Forelimb muscle (tissue), 1 donor: ENCODE data around the gene ZNF689. TPM values are rescaled to one million over a fixed set of nuclear protein-coding genes. Genes with fewer than 3 reads are reported as not detected.

Source experiments
- DNase-seq: peaks from one replicate; pipeline ENCODE4 v3.0.0-alpha.2; 2013; ENCODE audit warnings: low read depth
- polyA plus RNA-seq: library from polyadenylated mRNA; unstranded; fragments of 120-200 nt; gene quantifications from one replicate; pipeline ENCODE4 v1.2.1, GENCODE V29; 2013; ENCODE audit not compliant: insufficient read length

Gene ZNF689
- polyA plus RNA-seq, 1 donor = 6.6 TPM

DNA sequence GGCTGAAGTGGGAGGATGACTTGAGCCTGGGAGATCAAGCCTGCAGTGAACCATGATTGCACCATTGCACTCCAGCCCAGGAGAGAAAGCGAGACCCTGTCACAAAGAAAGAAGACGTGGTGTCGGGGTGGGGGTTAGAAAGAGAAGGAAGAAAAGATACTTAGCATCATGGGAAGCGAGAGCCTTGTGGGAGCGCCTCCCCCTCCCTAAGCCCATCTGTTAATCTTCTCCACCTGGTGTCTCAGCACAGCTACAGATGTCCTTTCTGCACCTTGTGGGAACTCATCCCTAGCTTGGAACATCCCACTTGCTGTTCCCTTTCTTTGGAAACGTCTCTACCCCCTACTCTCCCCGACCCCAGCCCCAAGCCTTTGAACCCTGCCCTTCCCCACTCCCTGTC, 44.7 kb downstream of the ZNF689 start:
- DNase-seq = no peak

DNA sequence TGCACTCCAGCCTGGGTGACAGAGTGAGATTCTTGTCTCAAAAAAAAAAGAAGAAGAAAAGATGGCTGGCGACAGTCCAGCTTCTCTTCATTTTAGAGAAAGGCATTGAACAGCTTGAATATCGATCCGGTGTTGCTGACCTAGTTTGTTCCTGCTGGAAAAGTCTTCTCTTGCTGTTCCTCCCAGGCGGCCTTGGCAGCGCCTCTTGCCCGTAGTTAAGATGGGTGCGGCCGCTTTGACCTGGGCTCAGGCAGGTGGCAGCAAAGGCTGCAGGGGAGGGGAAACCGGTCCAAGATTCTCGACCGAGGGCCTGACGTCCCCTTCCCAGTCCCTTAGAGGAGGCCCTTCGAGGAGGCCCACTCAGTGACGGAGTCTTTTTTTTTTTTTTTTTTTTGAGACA, 48.2 kb downstream of the ZNF689 start:
- no peak for DNase-seq

DNA sequence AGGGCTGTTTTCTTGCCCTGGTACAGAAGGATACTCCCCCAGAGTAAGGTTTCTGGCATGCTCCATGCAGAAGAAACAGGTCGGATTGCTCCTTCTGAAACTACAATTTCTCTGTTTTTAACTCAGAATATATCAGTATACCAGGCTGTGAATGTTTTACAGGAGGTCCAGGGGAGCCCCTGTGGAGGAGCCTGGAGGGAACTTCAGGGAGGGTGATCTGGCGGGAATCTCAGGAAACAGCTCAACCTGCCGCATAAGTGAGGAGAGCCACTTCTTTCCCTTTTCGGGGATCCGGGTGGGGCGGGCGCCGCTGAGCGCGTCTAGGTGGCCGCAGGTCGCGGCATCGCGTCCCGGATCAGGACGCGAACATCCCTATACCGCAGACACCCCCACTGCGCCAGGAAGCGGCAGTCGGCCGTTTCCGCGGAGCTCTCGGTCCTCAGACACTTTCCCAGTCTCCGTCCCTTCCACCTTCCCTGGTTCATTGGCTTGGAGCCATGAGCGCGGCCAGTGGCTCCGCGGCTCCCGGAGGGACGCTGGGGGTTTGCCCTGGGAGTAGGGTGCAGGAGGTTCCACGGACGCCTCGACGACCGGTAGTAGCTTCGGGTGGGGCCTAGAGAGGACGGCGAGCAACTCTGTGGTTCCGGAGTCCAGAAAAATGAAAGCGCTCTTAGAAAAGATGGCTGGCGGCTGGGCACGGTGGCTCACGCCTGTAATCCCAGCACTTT, 48.9 kb downstream of the ZNF689 start:
- no peak for DNase-seq

DNA sequence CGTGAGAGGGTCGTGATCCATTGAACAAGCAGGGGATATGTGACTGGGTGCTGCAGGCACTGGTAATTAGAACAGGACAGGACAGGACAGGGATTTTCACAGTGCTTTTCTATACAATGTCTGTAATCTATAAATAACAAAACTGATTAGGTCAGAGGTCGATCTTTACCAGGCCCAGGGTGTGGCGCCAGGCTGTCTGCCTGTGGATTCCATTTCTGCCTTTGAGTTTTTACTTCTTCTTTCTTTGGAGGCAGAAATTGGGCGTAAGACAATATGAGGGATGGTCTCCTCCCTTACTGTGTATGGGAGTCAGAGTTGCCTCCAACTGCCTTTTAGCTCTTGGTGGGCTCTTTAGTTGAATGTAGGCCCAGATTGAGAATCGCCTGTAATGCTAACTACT, 50.5 kb downstream of the ZNF689 start:
- no peak for DNase-seq

DNA sequence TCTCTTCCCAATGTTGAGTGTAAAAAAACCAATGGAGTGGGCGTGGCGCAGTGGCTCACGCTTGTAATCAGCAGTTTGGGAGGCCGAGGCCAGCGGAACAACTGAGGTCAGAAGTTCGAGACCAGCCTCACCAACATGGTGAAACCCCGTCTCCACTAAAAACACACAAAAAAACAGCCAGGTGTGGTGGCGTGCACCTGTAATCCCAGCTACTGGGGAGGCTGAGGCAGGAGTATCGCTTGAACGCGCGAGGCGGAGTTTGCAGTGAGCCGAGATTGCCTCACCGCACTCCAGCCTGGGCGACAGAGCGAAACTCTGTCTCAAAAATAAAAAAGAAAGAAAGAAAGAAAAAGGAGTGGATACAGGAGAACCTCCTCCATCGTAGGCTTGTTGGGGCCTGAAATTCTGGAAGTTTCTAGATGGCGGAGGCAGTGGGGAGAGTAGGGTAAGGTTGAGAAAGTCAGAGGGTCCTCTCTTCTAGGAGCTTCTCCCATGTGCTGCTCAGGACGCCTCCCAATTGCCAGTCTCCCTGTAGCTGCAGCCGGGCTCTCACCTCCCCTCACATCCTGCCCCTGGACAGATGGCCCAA, 51.3 kb downstream of the ZNF689 start:
- DNase-seq = no peak

DNA sequence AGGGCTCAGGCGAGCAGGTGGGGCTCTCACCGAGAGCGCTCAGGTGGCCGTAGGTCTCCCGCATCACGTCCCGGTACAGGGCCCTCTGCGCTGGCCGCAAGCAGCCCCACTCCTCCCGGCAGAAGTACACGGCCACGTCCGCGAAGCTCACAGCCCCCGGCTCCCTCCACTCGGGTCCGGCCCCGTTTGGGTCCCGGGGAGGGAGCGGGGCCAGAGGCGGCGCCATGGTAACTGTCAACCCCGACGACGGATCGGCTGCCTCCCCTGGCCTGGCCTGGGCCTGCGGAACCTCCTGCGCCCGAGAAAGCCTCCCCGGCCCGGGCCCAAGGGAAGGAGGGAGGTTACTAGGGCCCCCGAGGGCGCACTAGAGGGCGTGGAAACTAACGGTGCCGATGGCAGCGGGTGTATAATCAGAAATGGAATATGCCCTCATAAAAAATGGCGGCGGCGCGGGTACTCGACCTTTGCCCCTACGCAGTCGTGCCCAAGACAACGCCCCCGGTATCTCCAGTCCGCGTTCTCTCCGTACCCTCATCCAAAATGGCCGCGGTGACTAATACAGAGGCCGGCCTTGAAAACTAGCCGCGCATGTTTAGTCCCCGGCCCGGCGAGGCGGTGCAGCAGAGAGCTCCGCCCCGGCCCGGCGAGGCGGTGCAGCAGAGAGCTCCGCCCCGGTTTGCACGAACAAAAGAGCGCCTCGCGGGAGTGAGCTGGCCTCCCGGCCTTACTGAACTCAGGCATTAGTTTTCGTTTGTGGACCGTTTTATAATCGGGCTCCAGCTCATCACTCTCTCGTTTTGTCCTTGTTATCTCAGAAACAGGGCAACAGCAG, 52.0 kb downstream of the ZNF689 start, which contains the start of gene ZNF764:
Gene ZNF764, minus strand, starts transcription at position 418 of the 832 bp plus-strand sequence. Its CDS starts 192 bp downstream, at position 226.
- peak; percentile 86 for DNase-seq

DNA sequence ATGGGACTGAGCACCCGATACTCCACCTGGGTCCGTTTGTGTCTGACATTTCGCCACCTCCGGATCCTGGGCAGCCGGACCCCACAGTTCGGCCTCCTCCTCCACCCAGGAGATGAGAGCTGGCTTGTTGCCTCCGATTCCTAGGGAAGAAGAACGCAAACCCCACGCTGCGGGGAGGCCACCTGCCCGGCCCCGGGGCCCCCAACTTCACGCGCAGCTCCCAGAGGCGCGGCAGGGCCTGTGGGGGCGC, 52.6 kb downstream of the ZNF689 start:
- no peak for DNase-seq

DNA sequence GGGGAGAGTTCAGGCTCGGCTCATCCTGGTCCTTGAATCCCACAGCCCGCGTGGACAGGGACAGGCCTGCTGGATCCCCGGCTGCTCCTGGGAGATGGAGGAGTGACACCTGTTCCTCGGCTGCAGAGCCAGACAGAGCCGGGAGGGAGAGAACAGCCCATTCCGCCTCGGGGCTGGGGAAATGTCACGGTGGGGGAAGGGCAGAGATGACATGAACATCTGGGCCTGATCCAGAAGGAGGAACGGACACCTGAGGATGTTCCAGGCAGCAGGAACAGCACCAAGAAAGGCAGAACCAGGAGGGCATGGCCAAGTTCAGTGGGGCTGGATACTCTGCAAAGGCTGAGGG, 54.1 kb downstream of the ZNF689 start:
- DNase-seq = no peak

DNA sequence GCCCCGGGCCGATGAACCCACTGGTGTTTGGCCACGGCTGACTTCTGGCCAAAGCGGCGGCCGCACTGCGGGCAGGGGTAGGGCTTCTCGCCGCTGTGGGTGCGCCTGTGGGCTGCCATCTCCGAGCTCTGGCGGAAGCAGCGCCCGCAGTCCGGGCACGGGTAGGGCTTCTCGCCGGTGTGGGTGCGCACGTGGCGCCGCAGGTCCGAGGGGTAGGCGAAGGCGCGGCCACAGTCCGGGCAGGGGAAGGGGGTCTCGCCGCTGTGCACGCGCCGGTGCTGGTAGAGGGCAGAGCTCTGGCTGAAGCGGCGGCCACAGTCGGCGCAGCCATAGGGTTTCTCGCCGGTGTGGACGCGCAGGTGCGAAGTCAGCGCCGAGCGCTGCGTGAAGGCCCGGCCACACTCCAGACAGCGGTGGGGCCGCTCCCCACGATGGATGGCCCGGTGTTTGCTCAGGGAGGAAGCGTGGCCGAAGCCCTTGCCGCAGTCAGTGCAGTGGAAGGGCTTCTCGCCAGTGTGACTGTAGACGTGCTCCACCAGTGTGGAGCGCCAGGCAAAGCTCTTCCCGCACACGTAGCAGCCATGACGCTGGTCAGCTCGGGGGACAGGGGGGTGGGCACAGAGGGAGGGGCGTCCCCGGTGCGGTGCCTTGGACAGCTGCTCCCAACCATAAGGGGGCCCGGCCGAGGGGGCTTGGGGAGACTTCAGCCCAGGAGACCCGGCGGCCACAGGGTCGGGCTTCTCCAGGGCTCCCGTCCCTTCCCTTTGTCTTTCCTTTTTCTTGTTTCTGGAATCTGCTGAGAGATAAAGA, 54.7 kb downstream of the ZNF689 start:
- DNase-seq = no peak

DNA sequence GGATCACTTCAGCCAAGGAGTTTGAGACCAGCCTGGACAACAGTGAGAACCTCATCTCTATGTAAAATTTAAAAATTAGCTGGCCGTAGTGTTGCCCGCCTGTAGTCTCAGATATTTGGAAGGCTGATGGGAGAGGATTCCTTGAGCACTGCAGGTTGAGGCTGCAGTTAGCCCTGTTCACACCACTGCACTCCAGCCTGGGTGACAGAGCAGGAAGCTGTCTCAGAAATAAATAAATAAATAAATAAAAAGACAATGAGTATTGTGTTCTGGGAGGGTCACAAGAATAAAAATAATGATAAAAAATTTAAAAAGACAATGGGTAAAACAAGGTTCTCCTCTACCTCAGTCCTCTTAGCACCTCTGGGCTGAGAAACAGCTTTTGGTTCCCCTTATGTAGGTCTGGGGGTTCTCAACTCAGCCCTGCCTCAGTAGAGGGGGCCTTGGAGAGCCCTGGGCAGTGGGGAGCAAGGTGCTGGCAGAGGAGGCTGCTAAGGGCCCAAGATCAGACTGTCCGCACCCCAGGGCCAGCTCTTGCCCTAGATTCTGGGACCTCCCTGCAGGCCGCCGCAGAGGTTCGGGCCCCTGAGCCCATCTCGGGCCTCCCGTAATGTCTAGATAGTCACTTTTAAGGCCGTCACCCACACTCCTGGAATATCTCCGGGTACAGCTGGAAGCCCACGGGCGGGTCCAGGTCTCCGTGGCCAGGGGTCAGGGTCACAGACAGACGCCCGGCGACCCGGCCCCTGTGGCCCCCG, 55.5 kb downstream of the ZNF689 start:
- DNase-seq = no peak

DNA sequence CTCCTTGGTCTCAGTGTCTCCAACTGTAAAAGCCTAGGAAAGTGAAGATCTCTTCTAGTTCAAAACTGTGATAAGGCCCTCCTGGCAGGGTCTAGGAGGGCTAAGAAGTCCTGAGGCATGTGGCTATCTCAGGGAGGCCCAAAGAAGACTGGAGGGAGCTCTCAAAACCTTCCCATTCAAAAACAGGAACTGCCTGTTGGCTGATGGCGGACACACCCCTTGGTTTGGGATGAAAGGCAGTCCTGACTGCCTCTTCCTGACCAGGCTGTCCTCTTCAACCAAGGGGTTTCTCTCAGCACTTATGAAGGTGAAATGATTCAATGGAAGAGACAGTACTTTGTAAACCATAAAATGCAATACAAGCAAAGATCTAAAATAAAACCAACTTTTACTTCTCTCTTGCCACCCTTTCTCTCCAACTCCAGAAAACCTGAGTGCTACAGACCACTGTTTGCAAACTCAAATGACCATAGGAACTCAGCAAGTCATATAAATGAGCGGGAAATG, 56.7 kb downstream of the ZNF689 start:
- DNase-seq = no peak

DNA sequence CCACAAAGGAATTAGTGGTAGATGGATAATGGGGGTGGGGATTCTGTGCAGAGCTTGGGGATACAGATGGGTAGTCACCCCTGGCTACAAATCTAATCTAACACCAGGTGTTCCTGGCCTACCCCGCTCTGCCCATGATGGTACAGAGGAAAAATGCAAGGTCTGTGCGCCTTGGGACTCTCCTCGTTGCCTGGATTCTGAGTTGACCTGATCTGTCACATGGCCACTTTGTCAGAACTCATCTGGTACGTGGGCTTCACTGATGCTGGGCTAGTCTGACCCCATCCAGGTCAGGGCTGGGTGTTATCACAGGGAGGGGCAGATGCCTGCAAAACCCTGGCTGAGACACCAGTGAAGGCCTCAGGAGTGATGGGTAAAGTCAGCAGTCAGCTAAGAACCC, 57.2 kb downstream of the ZNF689 start:
- DNase-seq = no peak

Other genes with a start within 250 kb of the ZNF689 start
- gene TBC1D10B, start 239.9 kb downstream of the ZNF689 start, polyA plus RNA-seq = 32.3 TPM
- 9,236 TPM for gene MYL11, start 235.6 kb downstream of the ZNF689 start, polyA plus RNA-seq
- gene SEPTIN1, start 227.8 kb downstream of the ZNF689 start, polyA plus RNA-seq = 3.3 TPM
- gene ZNF48, start 215.0 kb downstream of the ZNF689 start, polyA plus RNA-seq = 5.3 TPM
- 6.1 TPM for gene ZNF771, start 202.8 kb downstream of the ZNF689 start, polyA plus RNA-seq
- 23.6 TPM for gene DCTPP1, start 180.4 kb downstream of the ZNF689 start, polyA plus RNA-seq
- 13.8 TPM for gene SEPHS2, start 164.5 kb downstream of the ZNF689 start, polyA plus RNA-seq
- 2.5 TPM for gene ITGAL, start 137.6 kb downstream of the ZNF689 start, polyA plus RNA-seq
- gene ZNF768, start 83.8 kb downstream of the ZNF689 start, polyA plus RNA-seq = 27.9 TPM
- 6.5 TPM for gene ZNF747, start 75.5 kb downstream of the ZNF689 start, polyA plus RNA-seq
- 6.2 TPM for gene ZNF764, start 52.0 kb downstream of the ZNF689 start, polyA plus RNA-seq
- gene ZNF688, start 38.7 kb downstream of the ZNF689 start, polyA plus RNA-seq = 9.7 TPM
- gene ZNF785, start 24.7 kb downstream of the ZNF689 start, polyA plus RNA-seq = 13.1 TPM
- 20.3 TPM for gene PRR14, start 40.6 kb upstream of the ZNF689 start, polyA plus RNA-seq
- gene FBRS, start 48.0 kb upstream of the ZNF689 start, polyA plus RNA-seq = 33.8 TPM
- 25.0 TPM for gene SRCAP, start 88.8 kb upstream of the ZNF689 start, polyA plus RNA-seq
- gene PHKG2, start 138.0 kb upstream of the ZNF689 start, polyA plus RNA-seq = 12.7 TPM
- gene CFAP119, start 151.7 kb upstream of the ZNF689 start, polyA plus RNA-seq = 1.3 TPM
- 40.2 TPM for gene RNF40, start 151.9 kb upstream of the ZNF689 start, polyA plus RNA-seq
- gene ZNF629, start 176.8 kb upstream of the ZNF689 start, polyA plus RNA-seq = 12.3 TPM